IMR-90 (cell line): ENCODE measurements around the gene KCNE5. TPM values are rescaled to one million over a fixed set of nuclear protein-coding genes. Genes with fewer than 3 reads are reported as not detected.
A peak's percentile ranks its signal among the peaks of the same experiment; 100 is the strongest.
"Not testable (repeated sequence)": the region's sequence is repeated elsewhere in the genome, so short reads cannot be mapped to it uniquely, and the experiment has no call there.

ENCODE experiments used
- ATAC-seq: fragments of 200-7000 bp; cut with Tn5 transposase; 2 replicates; pipeline ENCODE4 v1.9.1; 2020; ENCODE audit warnings: low read depth, mild to moderate bottlenecking, moderate library complexity
- BruUV-seq: library from RNA; stranded (reverse); fragments of 400-500 nt; replicated peaks from 2 replicates; lab custom pipeline; 2021; lab: Mats Ljungman, UMichigan
- CTCF ChIA-PET: fragments of 300-600 bp; formaldehyde crosslinking; extraction: SDS; loops from one replicate; lab custom pipeline; 2021; ENCODE audit warnings: antibody characterized with exemption; lab: Yijun Ruan, JAX
- POLR2A ChIA-PET: fragments of 300-600 bp; sonication (Branson Sonifier 250); formaldehyde crosslinking; loops from one replicate; lab custom pipeline; 2022; ENCODE audit warnings: antibody characterized with exemption; ENCODE audit not compliant: unreplicated experiment; lab: Charles Lee
- DNase-seq: peaks from one replicate; pipeline ENCODE4 v3.0.0; 2013
- H2AFZ ChIP-seq: replicated peaks from 2 replicates; pipeline ENCODE3; 2013; ENCODE audit warnings: low read length, mild to moderate bottlenecking; ENCODE audit not compliant: poor library complexity
- H2AK5ac ChIP-seq: 2 replicates; pipeline ENCODE4 v1.6.1; 2013; ENCODE audit warnings: low read depth, low read length, inconsistent platforms
- H2AK9ac ChIP-seq: replicated peaks from 2 replicates; pipeline ENCODE3; 2013; ENCODE audit warnings: mild to moderate bottlenecking, low read depth, low read length, moderate library complexity; ENCODE audit not compliant: poor library complexity
- H2BK120ac ChIP-seq: 2 replicates; pipeline ENCODE4 v1.6.1; 2013; ENCODE audit warnings: low read depth, low read length, inconsistent platforms
- H2BK15ac ChIP-seq: 3 replicates; pipeline ENCODE4 v1.6.1; 2013; ENCODE audit warnings: low read depth, low read length, inconsistent platforms
- H2BK20ac ChIP-seq: 2 replicates; pipeline ENCODE4 v1.6.1; 2013; ENCODE audit warnings: low read depth, mild to moderate bottlenecking, inconsistent platforms, low read length, moderate library complexity
- H2BK5ac ChIP-seq: 2 replicates; pipeline ENCODE4 v1.6.1; 2013; ENCODE audit warnings: mild to moderate bottlenecking, low read depth, low read length, inconsistent platforms; ENCODE audit not compliant: poor library complexity, severe bottlenecking
- H3K14ac ChIP-seq: replicated peaks from 2 replicates; pipeline ENCODE4 v1.6.1; 2013; ENCODE audit warnings: low read depth, low read length, inconsistent platforms
- H3K18ac ChIP-seq: 2 replicates; pipeline ENCODE4 v1.6.1; 2013; ENCODE audit warnings: low read depth, low read length, control low read depth
- H3K23ac ChIP-seq: 2 replicates; pipeline ENCODE4 v1.6.1; 2013; ENCODE audit warnings: low read depth, low read length, inconsistent platforms
- H3K27ac ChIP-seq: 2 replicates; pipeline ENCODE4 v1.5.1; 2013; ENCODE audit warnings: mild to moderate bottlenecking, control low read depth, low read length; ENCODE audit not compliant: insufficient read depth
- H3K27me3 ChIP-seq: 2 replicates; pipeline ENCODE4 v1.6.1; 2013; ENCODE audit warnings: low read length; ENCODE audit not compliant: control insufficient read depth, insufficient read depth
- H3K36me3 ChIP-seq: 2 replicates; pipeline ENCODE4 v1.6.1; 2013; ENCODE audit warnings: low read length, mixed read lengths; ENCODE audit not compliant: control insufficient read depth, insufficient read depth
- H3K4ac ChIP-seq: 2 replicates; pipeline ENCODE4 v1.6.1; 2013; ENCODE audit warnings: low read depth, low read length, inconsistent platforms
- H3K4me1 ChIP-seq: 2 replicates; pipeline ENCODE4 v1.6.1; 2013; ENCODE audit warnings: low read length, mixed read lengths; ENCODE audit not compliant: control insufficient read depth, insufficient read depth
- H3K4me2 ChIP-seq: 2 replicates; pipeline ENCODE4 v1.6.1; 2013; ENCODE audit warnings: low read depth, mild to moderate bottlenecking, control low read depth, low read length, moderate library complexity
- H3K4me3 ChIP-seq: 2 replicates; pipeline ENCODE4 v1.5.1; 2013; ENCODE audit warnings: low read depth, mild to moderate bottlenecking, control low read depth, low read length, moderate library complexity; ENCODE audit not compliant: insufficient read depth
- H3K56ac ChIP-seq: 2 replicates; pipeline ENCODE4 v1.6.1; 2013; ENCODE audit warnings: low read length, inconsistent platforms; ENCODE audit not compliant: insufficient read depth; ENCODE audit errors: extremely low read depth
- H3K79me1 ChIP-seq, 2 experiments: 2 replicates each; pipeline ENCODE4 v1.6.1; 2013; ENCODE audit warnings: low read length in 2 of 2, inconsistent platforms in 1 of 2, low read depth in 1 of 2
- H3K9ac ChIP-seq: 2 replicates; pipeline ENCODE4 v1.6.1; 2013; ENCODE audit warnings: low read depth, low read length, control low read depth
- H3K9me1 ChIP-seq: 2 replicates; pipeline ENCODE4 v1.6.1; 2013; ENCODE audit warnings: low read length, inconsistent platforms; ENCODE audit not compliant: insufficient read depth
- H3K9me3 ChIP-seq: 2 replicates; pipeline ENCODE4 v1.6.1; 2013; ENCODE audit warnings: low read length; ENCODE audit not compliant: control insufficient read depth, insufficient read depth
- H4K20me1 ChIP-seq: 2 replicates; pipeline ENCODE4 v1.6.1; 2013; ENCODE audit warnings: low read length, inconsistent platforms; ENCODE audit not compliant: insufficient read depth
- H4K5ac ChIP-seq: 2 replicates; pipeline ENCODE4 v1.6.1; 2013; ENCODE audit warnings: mild to moderate bottlenecking, low read depth, low read length, control low read depth
- H4K8ac ChIP-seq, 2 experiments: 2 replicates each; pipeline ENCODE4 v1.6.1; 2013; ENCODE audit warnings: low read depth in 2 of 2, low read length in 2 of 2, control low read depth in 1 of 2, inconsistent platforms in 1 of 2
- H4K91ac ChIP-seq: 2 replicates; pipeline ENCODE4 v1.6.1; 2013; ENCODE audit warnings: low read depth, low read length, inconsistent platforms; ENCODE audit not compliant: insufficient read depth
- CHD1 ChIP-seq: IDR thresholded peaks from 2 replicates; pipeline ENCODE4 v1.6.1; 2012; ENCODE audit warnings: low read depth, low read length, improper control_type of control experiment
- MAFK ChIP-seq: IDR thresholded peaks from 2 replicates; pipeline ENCODE4 v1.6.1; 2012; ENCODE audit warnings: low read depth, low read length, improper control_type of control experiment
- MXI1 ChIP-seq: IDR thresholded peaks from 2 replicates; pipeline ENCODE4 v1.6.1; 2012; ENCODE audit warnings: low read depth, mild to moderate bottlenecking, low read length, moderate library complexity, borderline replicate concordance
- NFE2L2 ChIP-seq: fragments of 150-350 bp; IDR thresholded peaks from 2 replicates; pipeline ENCODE4 v1.6.1; 2016; ENCODE audit warnings: low read depth, mild to moderate bottlenecking, low read length
- POLR2A ChIP-seq: IDR thresholded peaks from 2 replicates; pipeline ENCODE4 v1.6.1; 2012; ENCODE audit warnings: mild to moderate bottlenecking, low read depth, low read length
- SMC3 ChIP-seq: fragments of 150-350 bp; IDR thresholded peaks from 2 replicates; pipeline ENCODE4 v1.6.1; 2016; ENCODE audit warnings: low read depth, mild to moderate bottlenecking, antibody characterized with exemption, low read length, moderate library complexity
- WGBS, 2 experiments: methylation state at CpG; one replicate each; pipeline versions ENCODE4 v1.1.5 to v1.1.7; 2013; ENCODE audit warnings: missing lambda C conversion rate in 2 of 2; ENCODE audit not compliant: insufficient read length in 1 of 2; ENCODE audit errors: extremely low coverage in 2 of 2; 5-methylcytosine and 5-hydroxymethylcytosine counted together
- dilution Hi-C: fragments of 300-500 bp; cut with HindIII; formaldehyde crosslinking; loops from one replicate; pipeline ENCODE4 v1.14.3; 2018; ENCODE audit warnings: low sequenced_read_pairs; ENCODE audit not compliant: unreplicated experiment
- in situ Hi-C: fragments of 300-500 bp; cut with MboI; formaldehyde crosslinking; loops from 3 replicates; pipeline ENCODE4 v1.14.3; 2019; ENCODE audit warnings: low sequenced_read_pairs, inconsistent platforms, mixed read lengths
- intact Hi-C: fragments of 100-400 bp; cut with micrococcal nuclease; formaldehyde crosslinking; loops from 2 replicates; pipeline ENCODE4 v1.10.0; 2022
- polyA plus RNA-seq, 3 experiments: library from polyadenylated mRNA; depleted of rRNA; stranded (reverse); fragments of >200 nt; gene quantifications; 2 replicates each; pipeline ENCODE4 v1.2.3, GENCODE V29; 2012; ENCODE audit warnings: low replicate concordance in 1 of 3
- total RNA-seq: library from RNA; depleted of rRNA; stranded (reverse); fragments of >200 nt; gene quantifications from 2 replicates; pipeline ENCODE4 v1.2.3, GENCODE V29; 2012

Gene KCNE5
- total and polyA plus RNA-seq, 2 of the 4 experiments (the other 2 are of a cell fraction), result 0.15 to 0.18 TPM

DNA sequence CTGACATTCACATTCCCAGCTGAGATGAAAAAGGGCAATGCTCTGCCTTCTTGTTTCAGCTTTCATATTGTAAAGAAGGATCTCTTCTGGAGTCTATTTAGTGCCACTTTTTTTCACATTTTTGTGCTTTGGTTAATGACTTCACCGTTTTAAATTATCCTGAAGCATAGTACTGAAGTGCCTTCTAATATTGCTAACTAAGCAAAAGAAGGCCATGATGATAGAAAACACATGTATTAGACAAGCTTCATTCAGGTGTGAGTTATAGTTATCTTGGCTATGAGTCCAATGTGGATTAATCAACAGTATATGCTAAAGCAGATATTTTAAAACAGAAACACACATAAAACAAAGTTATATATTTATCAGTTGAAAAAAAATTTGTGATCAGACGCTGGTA, 47.9 kb downstream of the KCNE5 start:
- Histone ChIP-seq H3K27ac (no peak overlapping the region), H4K20me1 (no peaks in the 10 kb centered on the region), H3K23ac (no peak overlapping the region), H2AK9ac (no peak overlapping the region), H2BK5ac (no peak overlapping the region), H3K79me1 (no peaks in the 10 kb centered on the region), H3K18ac (no peak overlapping the region), H4K5ac (no peak overlapping the region), H3K4me3 (no peak overlapping the region), H3K9ac (no peak overlapping the region), H3K4me1 (no peaks in the 10 kb centered on the region), H3K4ac (no peak overlapping the region), H3K14ac (no peak overlapping the region), H4K91ac (no peak overlapping the region), H2AFZ (no peak overlapping the region), H3K4me2 (no peak overlapping the region), H3K9me1 (no peaks in the 10 kb centered on the region), H3K9me3 (no peaks in the 10 kb centered on the region), H3K27me3 (peaks cover 11% of the 10 kb centered on the region), H2BK120ac (no peak overlapping the region), H2BK15ac (no peak overlapping the region), H3K56ac (no peak overlapping the region), H2AK5ac (no peak overlapping the region), H2BK20ac (no peak overlapping the region), H3K36me3 (no peaks in the 10 kb centered on the region), H4K8ac (no peak overlapping the region)
- ATAC-seq, result no peak
- TF ChIP-seq MXI1 (no peak), NFE2L2 (no peak), SMC3 (no peak), POLR2A (no peak), CHD1 (no peak), MAFK (peak; percentile 62)
- WGBS, 2 experiments, result 50% methylated on average over 1 of the region's 2 CpGs; no CpG with 5 or more reads in 1 of the 2 experiments
- BruUV-seq, result no TSS peak
- dilution Hi-C loops (no loop called here), in situ Hi-C loops (no loop called here), intact Hi-C loops (no loop called here)
- ChIA-PET POLR2A (no interaction called here), CTCF (no interaction called here)
- DNase-seq, result no peak

DNA sequence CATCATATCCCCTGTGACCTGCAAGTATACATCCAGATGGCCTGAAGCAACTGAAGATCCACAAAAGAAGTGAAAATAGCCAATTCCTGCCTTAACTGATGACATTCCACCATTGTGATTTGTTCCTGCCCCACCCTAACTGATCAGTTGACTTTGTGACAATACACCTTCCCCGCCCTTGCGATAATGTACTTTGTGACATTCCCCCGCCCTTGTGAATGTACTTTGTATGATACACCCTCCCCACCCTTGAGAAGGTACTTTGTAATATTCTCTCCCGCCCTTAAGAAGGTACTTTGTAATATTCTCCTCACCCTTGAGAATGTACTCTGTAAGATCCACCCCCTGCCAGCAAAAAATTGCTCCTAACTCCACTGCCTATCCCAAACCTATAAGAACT, 48.9 kb downstream of the KCNE5 start:
- POLR2A ChIA-PET, in situ Hi-C loops, H3K36me3 ChIP-seq, H3K56ac ChIP-seq, H4K5ac ChIP-seq, H3K9me3 ChIP-seq, CTCF ChIA-PET, intact Hi-C loops, H3K23ac ChIP-seq, H3K9me1 ChIP-seq, H2AK9ac ChIP-seq, H2AK5ac ChIP-seq, H3K18ac ChIP-seq, H3K79me1 ChIP-seq, H3K4me2 ChIP-seq, H2BK15ac ChIP-seq, H3K27me3 ChIP-seq, H4K20me1 ChIP-seq, BruUV-seq, H2AFZ ChIP-seq, H4K91ac ChIP-seq, H2BK120ac ChIP-seq, H3K14ac ChIP-seq, H3K4me3 ChIP-seq, H3K27ac ChIP-seq, H2BK5ac ChIP-seq, H3K9ac ChIP-seq, DNase-seq, H3K4ac ChIP-seq, H2BK20ac ChIP-seq, H4K8ac ChIP-seq, H3K4me1 ChIP-seq, dilution Hi-C loops, ATAC-seq: not testable (repeated sequence)
- no CpG with 5 or more reads among the region's 4 CpGs for WGBS, 2 experiments
